Measurements from ENCODE around the gene ELL. TPM values are rescaled to one million over a fixed set of nuclear protein-coding genes. Genes with fewer than 3 reads are reported as not detected.

The ELL gene
- polyA plus RNA-seq, 1 of the 3 experiments (the other 2 are of a cell fraction): 7.4 TPM

- Histone ChIP-seq H3K9me2 (no peaks in the 10 kb centered on the region), H3K4me3 (ENCODE audit: low read depth in 2 of 2, low read length in 1 of 2) (no peak overlapping the region), H3K27ac (ENCODE audit: low read depth in 2 of 2, low read length in 1 of 2) (no peak overlapping the region), H3K4me1 (ENCODE audit: control insufficient read depth in 1 of 2, insufficient read depth in 2 of 2, low read depth in 1 of 2, low read length in 1 of 2) (peaks cover 0 to 2% of the 10 kb centered on the region in 2 experiments; a peak in 1 of 4 replicates), H3K4me2 (no peak overlapping the region), H3K27me3 (ENCODE audit: insufficient read depth) (no peaks in the 10 kb centered on the region), H3K9me3 (no peaks in the 10 kb centered on the region), H3K79me2 (ENCODE audit: insufficient read depth) (0 out of 2 replicates have a peak, but pooled peaks cover 3% of the 10 kb centered on the region), H3K36me3 (replicated peaks in 1 of 2; ENCODE audit: control insufficient read depth in 1 of 2, insufficient read depth in 2 of 2, low read length in 1 of 2) (peaks cover 7 to 42% of the 10 kb centered on the region in 2 experiments), H3K9ac (no peak overlapping the region), H4K20me1 (ENCODE audit: insufficient read depth) (no peaks in the 10 kb centered on the region), H3F3A (replicated peaks; ENCODE audit: insufficient read depth) (peaks cover 5% of the 10 kb centered on the region), H2AFZ (ENCODE audit: low read depth) (no peak overlapping the region)
- DNase-seq: no peak
- 100% methylated on average over 3 of the region's 34 CpGs for WGBS (ENCODE audit: low lambda C conversion rate)
- ChIA-PET POLR2A (no interaction called here), CTCF (interaction anchor here (0.9 to 13.5 kb wide), 3 partner anchors 11 to 401 kb away, joined by 3 to 215 read pairs (median 4); no protein-coding TSS in a partner anchor)
- no peak for TF ChIP-seq GABPA (IDR thresholded peaks at IDR 0.05; ENCODE audit: low read depth)
- TF ChIP-seq GATA2 (CRISPR knock-in tag; IDR thresholded peaks at IDR 0.05): no peak
- TF ChIP-seq SMC3 (IDR thresholded peaks at IDR 0.05; ENCODE audit: low read depth, low read length): no peak
- no peak for TF ChIP-seq TEAD4 (IDR thresholded peaks at IDR 0.05; ENCODE audit: borderline replicate concordance, insufficient read depth)
- no peak for TF ChIP-seq MEF2A (IDR thresholded peaks at IDR 0.05; ENCODE audit: borderline replicate concordance, low read depth)
- no peak for TF ChIP-seq EP300 (IDR thresholded peaks at IDR 0.05; ENCODE audit: borderline replicate concordance in 1 of 2, low read depth in 1 of 2, low read length in 1 of 2)
- no peak for TF ChIP-seq ZBTB33 (IDR thresholded peaks at IDR 0.05; ENCODE audit: borderline replicate concordance, low read depth)
- no peak for TF ChIP-seq FOXM1 (IDR thresholded peaks at IDR 0.05; ENCODE audit: low read depth)
- TF ChIP-seq ELF1 (IDR thresholded peaks at IDR 0.05): no peak
- TF ChIP-seq NFIC (IDR thresholded peaks at IDR 0.05; ENCODE audit: borderline replicate concordance): no peak
- no peak for TF ChIP-seq TAF1 (IDR thresholded peaks at IDR 0.05; ENCODE audit: borderline replicate concordance, low read depth, low read length)
- TF ChIP-seq RXRA (IDR thresholded peaks at IDR 0.05; ENCODE audit: borderline replicate concordance, low read depth): no peak
- no peak for TF ChIP-seq MXI1 (IDR thresholded peaks at IDR 0.05; ENCODE audit: low read depth, low read length)
- TF ChIP-seq JUND (IDR thresholded peaks at IDR 0.05): no peak
Measured at GRCh38 chr19:18446145-18446810, 75.6 kb downstream of the ELL start.

DNA sequence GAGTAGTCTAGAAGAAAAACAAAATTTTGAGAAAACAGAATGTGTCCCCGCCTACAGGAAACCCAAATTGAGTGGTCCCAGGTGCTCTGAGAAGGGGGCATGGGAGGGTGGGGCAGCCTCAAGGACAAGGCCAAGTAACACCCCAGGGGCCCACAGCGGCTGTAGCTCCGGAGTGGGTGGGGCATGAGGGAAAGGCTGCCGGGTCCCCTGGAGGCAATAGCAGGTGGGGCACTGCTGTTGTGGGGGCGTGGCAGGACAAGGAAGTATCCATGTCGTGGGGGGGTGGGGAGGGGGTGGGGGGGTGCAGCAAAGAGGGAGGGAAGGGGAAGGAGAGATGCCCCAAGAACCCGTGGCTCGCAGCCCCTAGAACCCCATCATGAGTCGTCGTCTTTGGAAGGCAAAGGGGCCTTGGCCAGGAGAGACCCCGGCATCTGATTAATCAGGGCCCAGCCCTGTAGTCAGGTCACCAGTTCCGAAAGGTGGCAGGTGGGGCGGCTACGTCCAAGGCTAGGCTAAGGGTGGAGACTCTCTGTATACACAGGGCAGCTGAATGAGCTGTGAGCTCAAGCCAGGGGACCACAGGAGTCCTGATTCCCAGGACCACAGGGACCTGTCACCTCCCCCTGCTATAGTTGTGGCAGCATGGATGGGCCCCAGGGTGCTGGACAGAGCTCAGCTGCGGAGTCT, 76.5 kb downstream of the ELL start:
- no peak overlapping the region for H3K4me3 ChIP-seq (ENCODE audit: low read depth in 2 of 2, low read length in 1 of 2)
- H2AFZ ChIP-seq (ENCODE audit: low read depth): no peak overlapping the region
- no peak overlapping the region for H3K4me2 ChIP-seq
- H3K9me3 ChIP-seq: no peaks in the 10 kb centered on the region
- H3K27ac ChIP-seq (ENCODE audit: low read depth in 2 of 2, low read length in 1 of 2): no peak overlapping the region
- POLR2A ChIA-PET: no interaction called here
- peaks cover 4 to 38% of the 10 kb centered on the region in 2 experiments for H3K36me3 ChIP-seq (replicated peaks in 1 of 2; ENCODE audit: control insufficient read depth in 1 of 2, insufficient read depth in 2 of 2, low read length in 1 of 2)
- no peaks in the 10 kb centered on the region for H4K20me1 ChIP-seq (ENCODE audit: insufficient read depth)
- no peaks in the 10 kb centered on the region for H3K9me2 ChIP-seq
- H3K4me1 ChIP-seq (ENCODE audit: control insufficient read depth in 1 of 2, insufficient read depth in 2 of 2, low read depth in 1 of 2, low read length in 1 of 2): no peaks in the 10 kb centered on the region
- CTCF ChIA-PET: interaction anchor here (1.0 to 13.5 kb wide), 3 partner anchors 18 to 401 kb away, joined by 4 to 215 read pairs (median 4); no protein-coding TSS in a partner anchor
- no peak for DNase-seq
- 0 out of 2 replicates have a peak, but pooled peaks cover 3% of the 10 kb centered on the region for H3K79me2 ChIP-seq (ENCODE audit: insufficient read depth)
- H3K9ac ChIP-seq: no peak overlapping the region
- 88% methylated on average over 11 of the region's 15 CpGs for WGBS (ENCODE audit: low lambda C conversion rate)
- no peaks in the 10 kb centered on the region for H3K27me3 ChIP-seq (ENCODE audit: insufficient read depth)
- H3F3A ChIP-seq (replicated peaks; ENCODE audit: insufficient read depth): peaks cover 6% of the 10 kb centered on the region
- TF ChIP-seq RAD21 (IDR thresholded peaks at IDR 0.05; ENCODE audit: low read length): no peak
- TF ChIP-seq RFX5 (IDR thresholded peaks at IDR 0.05; ENCODE audit: low read length): no peak
- no peak for TF ChIP-seq ZBTB33 (IDR thresholded peaks at IDR 0.05; ENCODE audit: borderline replicate concordance, low read depth)
- TF ChIP-seq CHD2 (IDR thresholded peaks at IDR 0.05; ENCODE audit: low read length, partially characterized antibody): no peak
- no peak for TF ChIP-seq FOXJ3 (CRISPR knock-in tag; IDR thresholded peaks at IDR 0.05)
- TF ChIP-seq FOXM1 (IDR thresholded peaks at IDR 0.05; ENCODE audit: low read depth): no peak
- TF ChIP-seq, protein P1, sequence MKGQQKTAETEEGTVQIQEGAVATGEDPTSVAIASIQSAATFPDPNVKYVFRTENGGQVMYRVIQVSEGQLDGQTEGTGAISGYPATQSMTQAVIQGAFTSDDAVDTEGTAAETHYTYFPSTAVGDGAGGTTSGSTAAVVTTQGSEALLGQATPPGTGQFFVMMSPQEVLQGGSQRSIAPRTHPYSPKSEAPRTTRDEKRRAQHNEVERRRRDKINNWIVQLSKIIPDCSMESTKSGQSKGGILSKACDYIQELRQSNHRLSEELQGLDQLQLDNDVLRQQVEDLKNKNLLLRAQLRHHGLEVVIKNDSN (IDR thresholded peaks at IDR 0.05; ENCODE audit: borderline replicate concordance, low read depth): no peak
- no peak for TF ChIP-seq MXI1 (IDR thresholded peaks at IDR 0.05; ENCODE audit: low read depth, low read length)
- TF ChIP-seq IRF3 (IDR thresholded peaks at IDR 0.05; ENCODE audit: low read depth, low read length): no peak
- no peak for TF ChIP-seq RCOR1 (IDR thresholded peaks at IDR 0.05; ENCODE audit: low read length)
- no peak for TF ChIP-seq SMC3 (IDR thresholded peaks at IDR 0.05; ENCODE audit: low read depth, low read length)
- no peak for TF ChIP-seq EP300 (IDR thresholded peaks at IDR 0.05; ENCODE audit: borderline replicate concordance in 1 of 2, low read depth in 1 of 2, low read length in 1 of 2)
